Neural progenitor cell (in vitro differentiated cells): Measurements from ENCODE around the gene DHRS1.

Experiments used
- CTCF ChIP-seq: fragments of 200-600 bp; sonication (generic); IDR thresholded peaks from 2 replicates; pipeline ENCODE4 v1.5.1; 2017; ENCODE audit warnings: antibody characterized with exemption, mild to moderate bottlenecking
- EZH2 ChIP-seq: fragments of 200-600 bp; sonication (generic); IDR thresholded peaks from 2 replicates; pipeline ENCODE4 v1.6.1; 2017; ENCODE audit warnings: antibody characterized with exemption, mild to moderate bottlenecking, moderate library complexity
- EZH2phosphoT487 ChIP-seq: fragments of 200-600 bp; sonication (generic); IDR thresholded peaks from 2 replicates; pipeline ENCODE4 v1.6.1; 2017; ENCODE audit warnings: antibody characterized with exemption

GRCh38 chr14:24280797-24281460 is 18.7 kb downstream of the DHRS1 start:
- no peak for TF ChIP-seq CTCF
- no peak for TF ChIP-seq EZH2
- TF ChIP-seq EZH2phosphoT487 = no peak
